NCI-H1417 (cell line): ENCODE measurements around the gene GLG1.
A peak's percentile ranks its signal among the peaks of the same experiment; 100 is the strongest.
"Not testable (repeated sequence)": the region's sequence is repeated elsewhere in the genome, so short reads cannot be mapped to it uniquely, and the experiment has no call there.

Source experiments
- DNase-seq, 3 experiments: peaks; one replicate each; lab custom pipeline; 2025; lab: John Stamatoyannopoulos, UW

Gene GLG1

GRCh38 chr16:74606521-74607309 lies at the start of gene GLG1:
Gene GLG1 (minus strand): TSS chr16:74607114. CDS start chr16:74607094, 20 bp downstream.
- peak; percentile 86 to 94 (median 94) for DNase-seq

GRCh38 chr16:74654536-74655050 lies 47.7 kb upstream of the GLG1 start:
- DNase-seq: no peak

- not testable (repeated sequence) for DNase-seq
Observed at GRCh38 chr16:74652883-74653282, 46.0 kb upstream of the GLG1 start.

- DNase-seq: no peak
Observed at GRCh38 chr16:74652249-74652648, 45.3 kb upstream of the GLG1 start.

- DNase-seq: no peak
Observed at GRCh38 chr16:74651841-74652240, 44.9 kb upstream of the GLG1 start.

GRCh38 chr16:74650966-74651567 lies 44.2 kb upstream of the GLG1 start:
- DNase-seq: no peak

- no peak for DNase-seq
Observed at GRCh38 chr16:74649839-74650504, 43.1 kb upstream of the GLG1 start.

GRCh38 chr16:74641969-74642368 lies 35.1 kb upstream of the GLG1 start:
- no peak for DNase-seq

- no peak for DNase-seq
Observed at GRCh38 chr16:74637742-74638453, 31.0 kb upstream of the GLG1 start.

- no peak for DNase-seq
Observed at GRCh38 chr16:74635303-74635702, 28.4 kb upstream of the GLG1 start.

- DNase-seq: no peak
Observed at GRCh38 chr16:74633686-74634085, 26.8 kb upstream of the GLG1 start.

GRCh38 chr16:74627506-74628220 lies 20.7 kb upstream of the GLG1 start:
- no peak for DNase-seq

GRCh38 chr16:74626741-74627416 lies 20.0 kb upstream of the GLG1 start:
- DNase-seq: no peak

GRCh38 chr16:74625500-74626350 lies 18.8 kb upstream of the GLG1 start:
- DNase-seq: no peak

- no peak for DNase-seq
Observed at GRCh38 chr16:74623839-74624235, 16.9 kb upstream of the GLG1 start.

- peak in 1 of 3 experiments; percentile 59 for DNase-seq
Observed at GRCh38 chr16:74623214-74623838, 16.4 kb upstream of the GLG1 start.

GRCh38 chr16:74622005-74622404 lies 15.1 kb upstream of the GLG1 start:
- DNase-seq: no peak

GRCh38 chr16:74617206-74617788 lies 10.4 kb upstream of the GLG1 start:
- no peak for DNase-seq

GRCh38 chr16:74611721-74612120 lies 4.8 kb upstream of the GLG1 start:
- no peak for DNase-seq
